Breast epithelium (tissue), 4 donors: Measurements from ENCODE around the gene AFAP1. TPM values are rescaled to one million over a fixed set of nuclear protein-coding genes. Genes with fewer than 3 reads are reported as not detected.
A peak's percentile ranks its signal among the peaks of the same experiment; 100 is the strongest.
"Not testable (repeated sequence)": the region's sequence is repeated elsewhere in the genome, so short reads cannot be mapped to it uniquely, and the experiment has no call there.

Source experiments
- DNase-seq, 2 donors: peaks; one replicate each; pipeline ENCODE4 v3.0.0-alpha.2; 2019; ENCODE audit warnings: low spot score in 2 of 2
- H3K27ac ChIP-seq, 2 donors: fragments of 200-600 bp; sonication (generic) in 1 of 2; one replicate each; pipeline ENCODE4 v1.5.1; 2016 to 2019; ENCODE audit warnings: mild to moderate bottlenecking in 1 of 2
- H3K27me3 ChIP-seq, 2 donors: fragments of 200-600 bp; sonication (generic) in 1 of 2; one replicate each; pipeline versions ENCODE4 v1.5.1 to v1.6.0; 2017 to 2019; ENCODE audit warnings: control low read depth in 1 of 2, mild to moderate bottlenecking in 1 of 2
- H3K36me3 ChIP-seq: fragments of 200-600 bp; one replicate; pipeline ENCODE4 v1.5.1; 2019
- H3K4me1 ChIP-seq, 2 donors: fragments of 200-600 bp; sonication (generic); one replicate each; pipeline ENCODE4 v1.5.1; 2016 to 2019; ENCODE audit warnings: control low read depth in 1 of 2
- H3K4me3 ChIP-seq, 3 donors: fragments of 200-600 bp; sonication (generic); 1 replicate in 2 of 3; 2 replicates in 1 of 3; pipeline ENCODE4 v1.5.1; 2016 to 2019; ENCODE audit warnings: mild to moderate bottlenecking in 3 of 3, moderate library complexity in 2 of 3
- H3K9me3 ChIP-seq, 2 donors: fragments of 200-600 bp; sonication (generic) in 1 of 2; one replicate each; pipeline ENCODE4 v1.5.1; 2016 to 2019; ENCODE audit warnings: control low read depth in 1 of 2
- CTCF ChIP-seq, 3 donors: fragments of 450-650 bp; IDR thresholded peaks; one replicate each; pipeline ENCODE4 v1.5.1; 2016 to 2017; ENCODE audit warnings: antibody characterized with exemption in 3 of 3, mild to moderate bottlenecking in 3 of 3, moderate library complexity in 3 of 3
- POLR2A ChIP-seq: fragments of 450-650 bp; IDR thresholded peaks from one replicate; pipeline ENCODE4 v1.6.1; 2016; ENCODE audit warnings: antibody characterized with exemption, mild to moderate bottlenecking, moderate library complexity
- POLR2AphosphoS5 ChIP-seq, 3 donors: sonication (generic); formaldehyde crosslinking; IDR thresholded peaks; one replicate each; pipeline ENCODE4 v1.6.1; 2017; ENCODE audit warnings: antibody characterized with exemption in 3 of 3
- intact Hi-C: fragments of 100-400 bp; cut with DNase I; formaldehyde crosslinking; loops from one replicate; pipeline ENCODE4 v1.15.1; 2023; ENCODE audit warnings: low total_unique reads
- total RNA-seq, 3 donors: library from RNA; depleted of rRNA; stranded (reverse); fragments of >200 nt; gene quantifications; one replicate each; pipeline ENCODE4 v1.1.0, GENCODE V29; 2016

Gene AFAP1
- total RNA-seq, 3 donors from 2014 or later, result 14.5 to 21.6 (median 16.6) TPM

GRCh38 chr4:7922466-7922865, 17.2 kb downstream of the AFAP1 start:
- no peak for TF ChIP-seq CTCF (IDR thresholded peaks at IDR 0.05)
- no peak for TF ChIP-seq POLR2A
- no peak for TF ChIP-seq POLR2AphosphoS5 (IDR thresholded peaks at IDR 0.05)
- Histone ChIP-seq H3K9me3 (no peaks in the 10 kb centered on the region), H3K27ac (no peak overlapping the region), H3K27me3 (no peaks in the 10 kb centered on the region), H3K4me3 (no peak overlapping the region), H3K4me1 (no peaks in the 10 kb centered on the region), H3K36me3 (no peaks in the 10 kb centered on the region)
- no peak for DNase-seq
- intact Hi-C loops, result no loop called here

- Histone ChIP-seq H3K9me3 (no peaks in the 10 kb centered on the region), H3K27ac (no peak overlapping the region), H3K4me1 (no peaks in the 10 kb centered on the region), H3K36me3 (no peaks in the 10 kb centered on the region), H3K4me3 (no peak overlapping the region), H3K27me3 (no peaks in the 10 kb centered on the region)
- TF ChIP-seq POLR2A, result no peak
- no peak for TF ChIP-seq CTCF (IDR thresholded peaks at IDR 0.05)
- TF ChIP-seq POLR2AphosphoS5 (IDR thresholded peaks at IDR 0.05), result no peak
- no peak for DNase-seq
- intact Hi-C loops, result no loop called here
Measured at GRCh38 chr4:7918981-7919380, 20.7 kb downstream of the AFAP1 start.

- H3K27ac ChIP-seq, DNase-seq, intact Hi-C loops, H3K27me3 ChIP-seq, H3K9me3 ChIP-seq, H3K4me1 ChIP-seq, H3K4me3 ChIP-seq, H3K36me3 ChIP-seq: not testable (repeated sequence)
Measured at GRCh38 chr4:7918187-7918586, 21.5 kb downstream of the AFAP1 start.

- no peak for DNase-seq
- Histone ChIP-seq H3K27ac (no peak overlapping the region), H3K4me1 (no peaks in the 10 kb centered on the region), H3K4me3 (no peak overlapping the region), H3K27me3 (no peaks in the 10 kb centered on the region), H3K36me3 (no peaks in the 10 kb centered on the region), H3K9me3 (no peaks in the 10 kb centered on the region)
- TF ChIP-seq POLR2A (no peak), CTCF (IDR thresholded peaks at IDR 0.05) (no peak), POLR2AphosphoS5 (IDR thresholded peaks at IDR 0.05) (no peak)
- intact Hi-C loops, result no loop called here
Measured at GRCh38 chr4:7917669-7918068, 22.0 kb downstream of the AFAP1 start.

GRCh38 chr4:7915875-7916242, 23.8 kb downstream of the AFAP1 start:
- no peak overlapping the region for H3K27ac ChIP-seq
- DNase-seq, result peak in 1 of 2 donors; percentile 37
- intact Hi-C loops, result no loop called here
- TF ChIP-seq POLR2AphosphoS5 (IDR thresholded peaks at IDR 0.05) (no peak), POLR2A (no peak), CTCF (IDR thresholded peaks at IDR 0.05) (no peak)
- H3K4me1 ChIP-seq, result peaks cover 0 to under 1% of the 10 kb centered on the region in 2 donors
- no peaks in the 10 kb centered on the region for H3K36me3 ChIP-seq
- no peaks in the 10 kb centered on the region for H3K27me3 ChIP-seq
- H3K4me3 ChIP-seq, result no peak overlapping the region
- H3K9me3 ChIP-seq, result no peaks in the 10 kb centered on the region

- no peak for DNase-seq
- TF ChIP-seq POLR2AphosphoS5 (IDR thresholded peaks at IDR 0.05) (no peak), CTCF (IDR thresholded peaks at IDR 0.05) (no peak), POLR2A (no peak)
- Histone ChIP-seq H3K27me3 (no peaks in the 10 kb centered on the region), H3K27ac (no peak overlapping the region), H3K4me1 (peaks cover 0 to 10% of the 10 kb centered on the region in 2 donors), H3K4me3 (no peak overlapping the region), H3K9me3 (no peaks in the 10 kb centered on the region), H3K36me3 (no peaks in the 10 kb centered on the region)
- intact Hi-C loops, result no loop called here
Measured at GRCh38 chr4:7912826-7913225, 26.8 kb downstream of the AFAP1 start.
